H1 (cell line): ENCODE measurements around the gene SH3RF2. TPM values are rescaled to one million over a fixed set of nuclear protein-coding genes. Genes with fewer than 3 reads are reported as not detected.

Source experiments
- CTCF ChIA-PET: fragments of 300-600 bp; sonication (Branson Sonifier 250); formaldehyde crosslinking; loops from one replicate; lab custom pipeline; 2021; ENCODE audit not compliant: partially characterized antibody; lab: Charles Lee
- POLR2A ChIA-PET: fragments of 300-600 bp; sonication (Branson Sonifier 250); formaldehyde crosslinking; loops from one replicate; lab custom pipeline; 2021; ENCODE audit warnings: inconsistent platforms; ENCODE audit not compliant: partially characterized antibody; lab: Charles Lee
- DNase-seq, 2 experiments: peaks; one replicate each; pipeline versions ENCODE4 v3.0.0 to v3.0.0-alpha.2; 2010 to 2022; ENCODE audit warnings: low spot score in 2 of 2, low read depth in 1 of 2, mixed read lengths in 1 of 2
- FAIRE-seq: peaks from 2 replicates; lab custom pipeline; 2011; peaks lifted over from hg19 to GRCh38; lab: Jason Lieb, UNC
- H2AFZ ChIP-seq: 2 replicates; pipeline ENCODE4 v1.8.1; 2012; ENCODE audit warnings: low read length, inconsistent platforms
- H2AK5ac ChIP-seq: 2 replicates; pipeline ENCODE4 v1.6.1; 2013; ENCODE audit warnings: low read depth, low read length
- H2BK120ac ChIP-seq: replicated peaks from 2 replicates; pipeline ENCODE3; 2013; ENCODE audit warnings: low read depth, low read length, inconsistent platforms
- H2BK12ac ChIP-seq: 2 replicates; pipeline ENCODE4 v1.6.1; 2013; ENCODE audit warnings: low read depth, low read length
- H2BK15ac ChIP-seq: 2 replicates; pipeline ENCODE4 v1.6.1; 2013; ENCODE audit warnings: low read length
- H2BK20ac ChIP-seq: 2 replicates; pipeline ENCODE4 v1.6.1; 2013; ENCODE audit warnings: low read length
- H2BK5ac ChIP-seq: 2 replicates; pipeline ENCODE4 v1.6.1; 2013; ENCODE audit warnings: low read depth, low read length
- H3K14ac ChIP-seq: 2 replicates; pipeline ENCODE4 v1.6.1; 2013; ENCODE audit warnings: inconsistent platforms; ENCODE audit not compliant: insufficient read length
- H3K18ac ChIP-seq: 2 replicates; pipeline ENCODE4 v1.6.1; 2013; ENCODE audit warnings: low read length; ENCODE audit errors: extremely low read depth
- H3K23ac ChIP-seq: 2 replicates; pipeline ENCODE4 v1.6.1; 2013; ENCODE audit warnings: inconsistent platforms; ENCODE audit not compliant: insufficient read length
- H3K23me2 ChIP-seq: 2 replicates; pipeline ENCODE4 v1.6.1; 2013; ENCODE audit warnings: low read depth, low read length
- H3K27ac ChIP-seq: 2 replicates; pipeline ENCODE4 v1.6.1; 2011; ENCODE audit warnings: low read depth, low read length, inconsistent platforms
- H3K27me3 ChIP-seq, 4 experiments: replicated peaks in 1 of 4; 1 replicate in 1 of 4; 2 replicates in 3 of 4; pipeline versions ENCODE4 v1.6.1 to v1.8.1; 2011 to 2013; ENCODE audit warnings: low read length in 3 of 4, mild to moderate bottlenecking in 3 of 4, inconsistent platforms in 2 of 4, mixed read lengths in 2 of 4, moderate library complexity in 1 of 4; ENCODE audit not compliant: control insufficient read depth in 3 of 4, insufficient read depth in 3 of 4; ENCODE audit errors: extremely low read depth in 1 of 4
- H3K36me3 ChIP-seq, 4 experiments: 2 replicates each; pipeline versions ENCODE4 v1.6.1 to v1.8.1; 2011 to 2013; ENCODE audit warnings: mild to moderate bottlenecking in 4 of 4, low read length in 3 of 4, moderate library complexity in 2 of 4, control low read depth in 1 of 4, inconsistent platforms in 1 of 4; ENCODE audit not compliant: insufficient read depth in 4 of 4, control insufficient read depth in 2 of 4
- H3K4ac ChIP-seq: replicated peaks from 2 replicates; pipeline ENCODE3; 2013; ENCODE audit warnings: low read length, low read depth, mixed read lengths, inconsistent platforms; ENCODE audit not compliant: insufficient read length
- H3K4me1 ChIP-seq, 4 experiments: replicated peaks in 1 of 4; 1 replicate in 1 of 4; 2 replicates in 3 of 4; pipeline versions ENCODE4 v1.6.1 to v1.8.1; 2011 to 2013; ENCODE audit warnings: low read length in 3 of 4, inconsistent platforms in 2 of 4, mixed read lengths in 1 of 4; ENCODE audit not compliant: insufficient read depth in 4 of 4, control insufficient read depth in 3 of 4
- H3K4me2 ChIP-seq, 2 experiments: 2 replicates each; pipeline versions ENCODE4 v1.6.1 to v1.8.1; 2011 to 2013; ENCODE audit warnings: low read depth in 2 of 2, low read length in 2 of 2, control low read depth in 1 of 2, inconsistent platforms in 1 of 2, mild to moderate bottlenecking in 1 of 2; ENCODE audit not compliant: insufficient read depth in 1 of 2
- H3K4me3 ChIP-seq, 4 experiments: fragments of 200-600, 300-600 bp in 1 of 4; sonication (generic), shearing (Covaris generic), sonication (Bioruptor Twin) in 1 of 4; 2 replicates each; pipeline versions ENCODE4 v1.5.1 to v1.8.1; 2011 to 2016; ENCODE audit warnings: low read length in 4 of 4, low read depth in 3 of 4, control low read depth in 2 of 4, inconsistent platforms in 2 of 4, mild to moderate bottlenecking in 2 of 4, mixed read lengths in 1 of 4, moderate library complexity in 1 of 4; ENCODE audit not compliant: insufficient read depth in 2 of 4; ENCODE audit errors: extremely low read depth in 1 of 4
- H3K56ac ChIP-seq: replicated peaks from 2 replicates; pipeline ENCODE3; 2013; ENCODE audit warnings: low read depth, mild to moderate bottlenecking, mixed read lengths, low read length, inconsistent platforms; ENCODE audit not compliant: insufficient read length
- H3K79me1 ChIP-seq: 2 replicates; pipeline ENCODE4 v1.6.1; 2013; ENCODE audit warnings: low read depth, low read length, control low read depth
- H3K79me2 ChIP-seq, 2 experiments: 2 replicates each; pipeline versions ENCODE4 v1.6.1 to v1.8.1; 2012 to 2013; ENCODE audit warnings: low read length in 2 of 2, mild to moderate bottlenecking in 2 of 2, inconsistent platforms in 1 of 2; ENCODE audit not compliant: insufficient read depth in 2 of 2, control insufficient read depth in 1 of 2
- H3K9ac ChIP-seq, 4 experiments: replicated peaks in 1 of 4; 1 replicate in 1 of 4; 2 replicates in 3 of 4; pipeline versions ENCODE4 v1.6.1 to v1.8.1; 2011 to 2013; ENCODE audit warnings: low read depth in 3 of 4, low read length in 3 of 4, control low read depth in 2 of 4, mild to moderate bottlenecking in 2 of 4, moderate library complexity in 2 of 4, inconsistent platforms in 1 of 4; ENCODE audit errors: extremely low read depth in 1 of 4
- H3K9me3 ChIP-seq, 2 experiments: 2 replicates each; pipeline versions ENCODE4 v1.6.1 to v1.8.1; 2012 to 2013; ENCODE audit warnings: mild to moderate bottlenecking in 2 of 2, moderate library complexity in 2 of 2, control low read depth in 1 of 2, inconsistent platforms in 1 of 2, low read depth in 1 of 2, low read length in 1 of 2, mixed read lengths in 1 of 2; ENCODE audit not compliant: insufficient read depth in 2 of 2
- H4K20me1 ChIP-seq, 2 experiments: replicated peaks in 1 of 2; 2 replicates each; pipeline versions ENCODE3 to v1.8.1; 2011 to 2013; ENCODE audit warnings: inconsistent platforms in 2 of 2, low read length in 2 of 2, mild to moderate bottlenecking in 1 of 2; ENCODE audit not compliant: insufficient read depth in 2 of 2, control insufficient read depth in 1 of 2
- H4K5ac ChIP-seq: 2 replicates; pipeline ENCODE4 v1.6.1; 2013; ENCODE audit warnings: low read length, low read depth, mixed read lengths, inconsistent platforms; ENCODE audit not compliant: insufficient read length
- H4K8ac ChIP-seq: 2 replicates; pipeline ENCODE4 v1.8.0; 2013; ENCODE audit warnings: mild to moderate bottlenecking, moderate library complexity, low read length, inconsistent platforms; ENCODE audit not compliant: insufficient read depth; ENCODE audit errors: extremely low read depth
- H4K91ac ChIP-seq: replicated peaks from 2 replicates; pipeline ENCODE3; 2013; ENCODE audit warnings: low read length, mixed read lengths, inconsistent platforms; ENCODE audit not compliant: insufficient read length
- ATF2 ChIP-seq: IDR thresholded peaks from 2 replicates; pipeline ENCODE4 v1.6.1; 2012; ENCODE audit warnings: low read length, inconsistent platforms
- BACH1 ChIP-seq: IDR thresholded peaks from 2 replicates; pipeline ENCODE4 v1.6.1; 2012; ENCODE audit warnings: low read length, improper control_type of control experiment
- BCL11A ChIP-seq, 2 experiments: IDR thresholded peaks; one replicate each; pipeline ENCODE4 v1.6.1; 2011; ENCODE audit warnings: low read depth in 2 of 2, low read length in 2 of 2, mild to moderate bottlenecking in 2 of 2
- BRCA1 ChIP-seq: IDR thresholded peaks from 2 replicates; pipeline ENCODE4 v1.6.1; 2012; ENCODE audit warnings: low read depth, low read length, improper control_type of control experiment
- CHD1 ChIP-seq: IDR thresholded peaks from 2 replicates; pipeline ENCODE4 v1.6.1; 2012; ENCODE audit warnings: low read depth, low read length, improper control_type of control experiment
- CTBP2 ChIP-seq: IDR thresholded peaks from 2 replicates; pipeline ENCODE4 v1.7.0; 2011; ENCODE audit warnings: borderline replicate concordance, mild to moderate bottlenecking, moderate library complexity, mixed read lengths, low read length; ENCODE audit not compliant: insufficient read depth, insufficient read length
- EP300 ChIP-seq, 2 experiments: IDR thresholded peaks; 1 replicate in 1 of 2; 2 replicates in 1 of 2; pipeline ENCODE4 v1.6.1; 2011 to 2012; ENCODE audit warnings: low read depth in 2 of 2, low read length in 2 of 2, mild to moderate bottlenecking in 2 of 2, borderline replicate concordance in 1 of 2, inconsistent platforms in 1 of 2, moderate library complexity in 1 of 2
- GABPA ChIP-seq: IDR thresholded peaks from 2 replicates; pipeline ENCODE4 v1.6.1; 2011; ENCODE audit warnings: mild to moderate bottlenecking, low read length, moderate library complexity, borderline replicate concordance; ENCODE audit not compliant: insufficient read depth
- MAFK ChIP-seq: IDR thresholded peaks from 2 replicates; pipeline ENCODE4 v1.6.1; 2012; ENCODE audit warnings: low read depth, mild to moderate bottlenecking, improper control_type of control experiment, low read length
- POLR2A ChIP-seq, 2 experiments: IDR thresholded peaks; 1 replicate in 1 of 2; 2 replicates in 1 of 2; pipeline ENCODE4 v1.6.1; 2011; ENCODE audit warnings: low read depth in 2 of 2, low read length in 2 of 2, mild to moderate bottlenecking in 2 of 2; ENCODE audit errors: control extremely low read depth in 1 of 2
- YY1 ChIP-seq: IDR thresholded peaks from 2 replicates; pipeline ENCODE4 v1.6.1; 2011; ENCODE audit warnings: low read depth, mild to moderate bottlenecking, low read length
- polyA plus RNA-seq, 7 experiments: library from polyadenylated mRNA; depleted of rRNA in 3 of 7; stranded (reverse) in 5 of 7; unstranded in 2 of 7; fragments of >200 nt in 5 of 7; fragments of 200-250 nt in 2 of 7; gene quantifications; 1 replicate in 5 of 7; 2 replicates in 1 of 7; 4 replicates in 1 of 7; pipeline versions ENCODE4 v1.2.1 to v1.2.3, GENCODE V29; 2011 to 2013; ENCODE audit warnings: missing spikeins in 2 of 7, mixed read lengths in 2 of 7
- total RNA-seq: library from RNA; stranded (reverse); fragmentation: NEBNext Ultra II Directional; extraction: Animal tissue kit (Norgen Biotek cat#: 25700); gene quantifications from 2 replicates; pipeline ENCODE4 v1.2.1, GENCODE V29; 2021
- TF ChIP-seq, protein P1 (sequence below): IDR thresholded peaks from 2 replicates; pipeline ENCODE4 v1.6.1; 2011; ENCODE audit warnings: low read length, improper control_type of control experiment

The SH3RF2 gene
- total and polyA plus RNA-seq, 2 of the 8 experiments (the other 6 are each of a cell fraction or from before 2014, with no cell fraction given) = 0.80 to 0.95 TPM

- H3K14ac ChIP-seq = no peak overlapping the region
- H2BK5ac ChIP-seq = no peak overlapping the region
- no peak overlapping the region for H2AK5ac ChIP-seq
- H4K20me1 ChIP-seq = no peaks in the 10 kb centered on the region
- ChIA-PET POLR2A (interaction anchor here (0.6 to 1.2 kb wide), 2 partner anchors 15 to 16 kb away, joined by 3 read pairs; no protein-coding TSS in a partner anchor), CTCF (interaction anchor here (0.5 to 2.1 kb wide), 6 partner anchors 11 to 130 kb away, joined by 3 to 7 read pairs (median 4); no protein-coding TSS in a partner anchor)
- no peak overlapping the region for H2AFZ ChIP-seq
- H3K4ac ChIP-seq = no peak overlapping the region
- H3K79me2 ChIP-seq = no peaks in the 10 kb centered on the region
- H2BK12ac ChIP-seq = no peak overlapping the region
- H3K23me2 ChIP-seq = no peaks in the 10 kb centered on the region
- H3K4me1 ChIP-seq = peaks cover 0 to 3% (median 0%) of the 10 kb centered on the region in 4 experiments; a peak in 1 of 7 replicates
- H3K4me3 ChIP-seq = no peak overlapping the region
- FAIRE-seq (no peak), DNase-seq (no peak)
- H2BK15ac ChIP-seq = no peak overlapping the region
- no peak overlapping the region for H2BK20ac ChIP-seq
- no peak overlapping the region for H3K9ac ChIP-seq
- H4K8ac ChIP-seq = no peak overlapping the region
- H3K18ac ChIP-seq = no peak overlapping the region
- no peaks in the 10 kb centered on the region for H3K27me3 ChIP-seq
- no peak overlapping the region for H3K23ac ChIP-seq
- H3K79me1 ChIP-seq = no peaks in the 10 kb centered on the region
- H2BK120ac ChIP-seq = no peak overlapping the region
- H4K91ac ChIP-seq = no peak overlapping the region
- no peak overlapping the region for H3K27ac ChIP-seq
- no peak overlapping the region for H3K56ac ChIP-seq
- no peaks in the 10 kb centered on the region for H3K9me3 ChIP-seq
- H3K4me2 ChIP-seq = no peak overlapping the region
- no peak overlapping the region for H4K5ac ChIP-seq
- H3K36me3 ChIP-seq = no peaks in the 10 kb centered on the region
- TF ChIP-seq CHD1 (no peak), MAFK (no peak), GABPA (no peak), YY1 (no peak), BCL11A (IDR thresholded peaks at IDR 0.05; ENCODE audit: low read depth in 2 of 2, low read length in 2 of 2) (no peak), CTBP2 (no peak), POLR2A (IDR thresholded peaks at IDR 0.05; ENCODE audit: control extremely low read depth in 1 of 2, low read depth in 2 of 2, low read length in 2 of 2) (no peak), ATF2 (no peak), EP300 (IDR thresholded peaks at IDR 0.05; ENCODE audit: borderline replicate concordance in 1 of 2, low read depth in 2 of 2, low read length in 2 of 2) (no peak), BACH1 (no peak), BRCA1 (no peak)
- TF ChIP-seq, protein P1, sequence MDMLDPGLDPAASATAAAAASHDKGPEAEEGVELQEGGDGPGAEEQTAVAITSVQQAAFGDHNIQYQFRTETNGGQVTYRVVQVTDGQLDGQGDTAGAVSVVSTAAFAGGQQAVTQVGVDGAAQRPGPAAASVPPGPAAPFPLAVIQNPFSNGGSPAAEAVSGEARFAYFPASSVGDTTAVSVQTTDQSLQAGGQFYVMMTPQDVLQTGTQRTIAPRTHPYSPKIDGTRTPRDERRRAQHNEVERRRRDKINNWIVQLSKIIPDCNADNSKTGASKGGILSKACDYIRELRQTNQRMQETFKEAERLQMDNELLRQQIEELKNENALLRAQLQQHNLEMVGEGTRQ = no peak
These were observed 69.3 kb downstream of the SH3RF2 start for GRCh38 chr5:146005723-146006122.
